Measurements from ENCODE around the gene CDK5.

Gene CDK5

DNA sequence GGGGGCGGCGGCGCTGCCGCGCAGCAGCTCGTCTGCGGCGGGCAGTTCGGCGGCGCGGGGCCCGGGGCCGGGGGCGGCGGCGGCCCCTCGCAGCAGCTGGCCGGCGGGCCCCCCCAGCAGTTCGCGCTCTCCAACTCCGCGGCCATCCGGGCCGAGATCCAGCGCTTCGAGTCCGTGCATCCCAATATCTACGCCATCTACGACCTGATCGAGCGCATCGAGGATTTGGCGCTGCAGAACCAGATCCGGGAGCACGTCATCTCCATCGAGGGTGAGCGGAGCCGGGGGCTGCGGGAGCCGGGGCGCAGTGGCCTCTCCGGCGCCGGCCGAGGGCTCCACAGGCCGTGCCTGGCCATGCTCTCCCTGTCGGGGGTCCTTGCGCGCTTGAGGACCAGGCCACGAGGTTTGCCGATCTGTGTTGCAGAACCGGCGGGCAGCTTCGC is 29.1 kb upstream of the CDK5 start:
- no peak for DNase-seq (ENCODE audit: low spot score)

GRCh38 chr7:151085691-151086620 is 28.3 kb upstream of the CDK5 start, which contains the start of gene AGAP3:
TSS of gene AGAP3 (plus strand) at chr7:151086475. CDS start at chr7:151086742, 267 bp downstream.
- peak; percentile 88 for DNase-seq (ENCODE audit: low spot score)

DNA sequence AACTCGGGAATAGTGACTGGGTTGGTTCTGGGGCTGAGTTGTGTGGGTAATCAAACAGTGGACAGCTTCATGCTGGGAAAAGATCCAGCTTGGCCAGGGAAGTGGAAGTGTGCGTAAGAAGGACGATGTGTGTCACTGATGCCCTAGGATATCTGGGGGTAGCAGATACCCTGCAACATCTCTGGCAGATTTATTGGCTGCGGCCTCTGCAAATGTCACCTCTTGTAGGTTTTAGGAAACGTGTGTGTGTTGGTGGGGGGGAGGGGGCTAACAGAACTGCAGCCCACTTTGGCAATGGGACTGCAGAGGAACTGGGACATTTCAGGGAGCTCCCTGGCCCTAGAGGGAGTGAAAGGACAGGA is 27.6 kb upstream of the CDK5 start:
- DNase-seq (ENCODE audit: low spot score): no peak

- no peak for DNase-seq (ENCODE audit: low spot score)
Observed at GRCh38 chr7:151083824-151084160, 26.1 kb upstream of the CDK5 start.

- DNase-seq (ENCODE audit: low spot score): no peak
Observed at GRCh38 chr7:151083071-151083823, 25.6 kb upstream of the CDK5 start, which contains the start of gene TMUB1. TSS of gene TMUB1 (minus strand) at chr7:151083493. CDS start at chr7:151082563, 930 bp downstream.

DNA sequence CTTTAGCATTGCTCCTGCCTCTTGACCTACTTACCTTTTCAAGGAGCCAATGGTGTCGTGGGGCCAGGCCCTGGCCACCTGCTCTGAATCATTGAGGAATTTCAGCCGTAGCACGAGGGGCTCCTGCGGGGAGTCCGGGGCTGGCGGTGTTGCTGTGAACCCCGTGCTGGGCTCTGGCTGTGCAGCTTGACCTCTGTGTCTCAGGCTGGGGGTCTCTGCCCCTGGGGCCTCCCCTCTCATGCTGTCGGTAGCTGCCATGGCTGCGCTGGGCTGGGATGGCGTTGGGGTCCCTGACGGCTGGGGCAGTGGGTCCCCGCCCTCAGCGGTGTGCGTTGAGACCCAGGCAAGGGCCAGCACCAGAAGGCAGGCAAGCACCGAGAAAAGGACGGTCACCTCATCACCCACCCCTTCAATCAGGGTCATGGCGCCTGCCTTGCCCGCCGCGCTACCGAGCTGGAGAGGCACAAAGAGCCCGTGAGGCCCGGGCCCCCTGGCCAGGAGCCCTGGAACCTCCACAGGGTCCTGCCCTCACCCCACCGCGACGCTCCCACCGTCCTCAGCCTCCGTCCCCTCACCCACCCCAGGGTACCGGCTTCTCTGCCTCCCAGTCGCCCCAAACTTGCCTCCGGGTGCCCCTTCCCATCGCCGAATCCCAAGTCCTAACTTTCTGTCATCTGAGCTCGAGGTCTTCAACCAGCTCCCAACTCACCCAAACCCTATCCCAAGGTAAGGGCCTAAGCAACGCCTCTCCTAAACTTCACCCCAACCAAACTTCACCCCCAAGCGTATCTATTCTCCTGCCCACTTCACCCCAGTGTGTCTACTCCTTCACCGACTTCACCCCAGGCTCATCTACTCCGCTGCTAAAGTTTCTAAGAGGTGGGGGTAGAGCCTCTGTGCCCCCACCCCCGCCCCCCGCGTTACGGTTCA is 24.7 kb upstream of the CDK5 start:
- DNase-seq (ENCODE audit: low spot score): no peak

GRCh38 chr7:151081170-151082101 is 23.7 kb upstream of the CDK5 start:
- no peak for DNase-seq (ENCODE audit: low spot score)

- peak; percentile 95 for DNase-seq (ENCODE audit: low spot score)
Observed at GRCh38 chr7:151080522-151081169, 22.9 kb upstream of the CDK5 start, which contains the start of gene FASTK. TSS of gene FASTK (minus strand) at chr7:151080809. CDS start at chr7:151080766, 43 bp downstream.

GRCh38 chr7:151080067-151080521 is 22.4 kb upstream of the CDK5 start:
- DNase-seq (ENCODE audit: low spot score): no peak

DNA sequence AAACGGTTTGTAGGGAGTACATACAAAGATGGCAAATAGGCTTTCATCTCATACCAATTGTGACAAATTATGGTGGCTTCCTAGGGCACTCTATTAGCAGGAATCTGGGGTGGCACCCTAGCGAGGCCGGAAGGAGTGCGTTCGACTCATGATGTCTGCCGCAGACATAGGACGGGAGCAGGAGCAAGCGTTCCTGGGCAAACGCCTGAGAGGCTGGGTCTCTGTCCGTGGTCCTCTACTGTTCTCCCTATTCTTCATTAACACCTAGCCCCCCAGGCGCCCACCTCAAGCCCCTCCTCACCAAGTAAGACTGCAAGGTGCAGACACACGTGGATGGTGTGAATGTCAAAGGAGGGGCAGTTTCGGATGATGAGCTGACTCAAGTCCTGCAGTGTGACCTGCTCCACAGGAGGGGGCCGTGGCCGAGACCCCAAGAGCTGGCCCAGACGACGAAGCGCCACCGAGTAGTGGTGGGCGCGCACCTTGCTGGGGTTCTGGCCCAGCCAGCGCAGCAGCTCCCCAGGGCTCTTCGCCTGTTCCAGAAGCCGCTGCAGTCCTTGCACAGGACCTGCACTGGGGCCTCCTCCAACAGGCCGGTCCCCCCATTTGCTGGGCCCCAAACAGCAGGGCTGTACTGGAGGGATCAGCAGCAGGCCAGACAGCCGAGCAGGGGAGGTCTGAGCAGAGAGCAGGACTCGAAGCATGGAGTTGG is 21.7 kb upstream of the CDK5 start:
- no peak for DNase-seq (ENCODE audit: low spot score)

DNA sequence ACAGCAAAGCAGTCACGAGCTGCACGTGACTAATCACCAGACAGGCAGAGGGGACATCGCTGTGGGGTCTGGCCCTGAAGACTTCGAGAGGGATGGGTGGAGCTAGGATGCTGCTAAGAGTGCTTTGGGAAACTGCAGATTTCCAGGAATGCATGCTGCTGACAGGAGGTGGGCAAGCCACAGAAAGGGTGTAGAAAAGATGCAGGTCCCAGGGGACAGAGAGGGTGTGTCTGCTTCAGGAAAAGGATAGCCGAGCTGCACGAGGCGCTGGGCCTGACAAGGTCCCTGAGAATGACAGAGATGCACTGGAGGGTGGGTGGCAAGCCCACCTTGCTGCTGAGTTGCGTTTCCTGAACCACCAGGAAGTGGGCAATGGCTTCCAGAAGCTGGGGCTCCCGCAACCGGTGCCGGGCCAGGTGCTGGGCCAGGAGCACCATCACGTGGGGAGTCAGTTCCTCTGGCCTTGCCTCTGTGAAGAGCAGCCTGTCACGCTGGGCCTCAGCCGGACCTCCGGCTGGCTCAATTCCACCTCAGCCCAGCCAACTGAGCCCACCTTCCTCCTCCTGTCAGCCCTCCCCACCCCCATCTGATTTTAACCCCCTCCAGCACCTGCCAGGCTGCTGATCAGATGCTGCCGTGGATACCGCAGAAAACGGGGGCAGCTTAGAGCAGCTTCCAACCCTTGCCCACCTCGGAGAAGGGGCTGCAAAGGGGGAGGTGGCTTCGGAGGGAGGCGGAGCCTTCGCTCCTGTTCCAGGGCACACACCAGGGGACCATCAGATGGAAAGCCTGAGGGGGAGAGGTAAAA is 20.7 kb upstream of the CDK5 start:
- no peak for DNase-seq (ENCODE audit: low spot score)

DNA sequence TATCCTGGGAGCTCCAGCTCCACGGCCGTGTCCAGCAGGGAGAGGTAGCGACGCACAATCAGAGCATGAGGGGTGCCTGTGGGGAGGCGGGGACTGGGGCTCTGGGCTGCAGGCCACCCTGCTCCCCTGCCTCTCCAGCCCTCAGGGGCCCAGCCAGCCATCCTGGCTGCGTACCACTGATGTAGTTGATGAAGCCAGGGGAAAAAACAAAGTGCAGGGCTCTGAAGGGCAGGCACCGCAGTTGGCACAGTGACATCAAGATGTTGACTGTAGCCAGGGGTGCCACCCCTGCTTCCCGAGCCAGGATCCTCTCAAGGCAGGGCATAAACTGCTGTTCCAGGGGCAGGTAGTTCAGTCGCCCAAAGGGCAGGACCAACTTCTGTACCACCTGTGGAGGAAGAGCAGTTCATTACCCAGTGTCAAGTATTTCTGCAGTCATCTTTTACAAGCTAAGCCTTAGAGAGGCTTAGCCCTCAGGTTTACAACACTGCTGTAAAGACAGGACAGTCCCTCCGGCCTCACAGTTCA is 20.1 kb upstream of the CDK5 start:
- DNase-seq (ENCODE audit: low spot score): no peak

GRCh38 chr7:151076863-151077704 is 19.4 kb upstream of the CDK5 start:
- no peak for DNase-seq (ENCODE audit: low spot score)

- no peak for DNase-seq (ENCODE audit: low spot score)
Observed at GRCh38 chr7:151075978-151076426, 18.3 kb upstream of the CDK5 start.

- DNase-seq (ENCODE audit: low spot score): no peak
Observed at GRCh38 chr7:151075662-151075971, 17.9 kb upstream of the CDK5 start.

GRCh38 chr7:151074817-151075661 is 17.3 kb upstream of the CDK5 start:
- no peak for DNase-seq (ENCODE audit: low spot score)

Measured in putamen (tissue), 1 donor.